Measurements from ENCODE around the gene ZFP69.

DNA sequence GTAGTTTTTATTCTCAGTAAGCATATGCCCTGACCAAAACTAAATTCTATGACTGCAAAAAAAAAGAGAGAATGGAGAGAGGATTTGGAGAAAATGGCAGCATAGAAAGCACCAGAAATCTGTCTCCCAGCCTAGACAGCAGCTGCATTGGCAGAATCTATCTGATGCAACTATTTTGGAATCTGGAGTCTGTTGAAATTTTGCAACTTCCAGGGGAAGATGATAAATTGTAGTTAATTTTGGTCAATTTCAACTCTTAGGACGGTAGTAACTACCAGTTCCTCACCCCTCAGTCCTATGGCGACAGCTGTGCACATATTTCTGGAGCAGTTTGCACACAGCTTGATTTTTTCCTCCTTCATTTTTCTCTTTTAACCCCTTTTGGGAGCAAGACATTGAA lies 42.4 kb downstream of the ZFP69 start:
- TF ChIP-seq, protein P1, sequence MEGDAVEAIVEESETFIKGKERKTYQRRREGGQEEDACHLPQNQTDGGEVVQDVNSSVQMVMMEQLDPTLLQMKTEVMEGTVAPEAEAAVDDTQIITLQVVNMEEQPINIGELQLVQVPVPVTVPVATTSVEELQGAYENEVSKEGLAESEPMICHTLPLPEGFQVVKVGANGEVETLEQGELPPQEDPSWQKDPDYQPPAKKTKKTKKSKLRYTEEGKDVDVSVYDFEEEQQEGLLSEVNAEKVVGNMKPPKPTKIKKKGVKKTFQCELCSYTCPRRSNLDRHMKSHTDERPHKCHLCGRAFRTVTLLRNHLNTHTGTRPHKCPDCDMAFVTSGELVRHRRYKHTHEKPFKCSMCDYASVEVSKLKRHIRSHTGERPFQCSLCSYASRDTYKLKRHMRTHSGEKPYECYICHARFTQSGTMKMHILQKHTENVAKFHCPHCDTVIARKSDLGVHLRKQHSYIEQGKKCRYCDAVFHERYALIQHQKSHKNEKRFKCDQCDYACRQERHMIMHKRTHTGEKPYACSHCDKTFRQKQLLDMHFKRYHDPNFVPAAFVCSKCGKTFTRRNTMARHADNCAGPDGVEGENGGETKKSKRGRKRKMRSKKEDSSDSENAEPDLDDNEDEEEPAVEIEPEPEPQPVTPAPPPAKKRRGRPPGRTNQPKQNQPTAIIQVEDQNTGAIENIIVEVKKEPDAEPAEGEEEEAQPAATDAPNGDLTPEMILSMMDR (IDR thresholded peaks at IDR 0.05; ENCODE audit: borderline replicate concordance, extremely low read depth, low read length, poor library complexity, severe bottlenecking) = no peak
- TF ChIP-seq EZH2 (IDR thresholded peaks at IDR 0.05; ENCODE audit: borderline replicate concordance, low read depth, low read length, severe bottlenecking) = no peak
